ENCODE measurements around the gene PLS3.

DNA sequence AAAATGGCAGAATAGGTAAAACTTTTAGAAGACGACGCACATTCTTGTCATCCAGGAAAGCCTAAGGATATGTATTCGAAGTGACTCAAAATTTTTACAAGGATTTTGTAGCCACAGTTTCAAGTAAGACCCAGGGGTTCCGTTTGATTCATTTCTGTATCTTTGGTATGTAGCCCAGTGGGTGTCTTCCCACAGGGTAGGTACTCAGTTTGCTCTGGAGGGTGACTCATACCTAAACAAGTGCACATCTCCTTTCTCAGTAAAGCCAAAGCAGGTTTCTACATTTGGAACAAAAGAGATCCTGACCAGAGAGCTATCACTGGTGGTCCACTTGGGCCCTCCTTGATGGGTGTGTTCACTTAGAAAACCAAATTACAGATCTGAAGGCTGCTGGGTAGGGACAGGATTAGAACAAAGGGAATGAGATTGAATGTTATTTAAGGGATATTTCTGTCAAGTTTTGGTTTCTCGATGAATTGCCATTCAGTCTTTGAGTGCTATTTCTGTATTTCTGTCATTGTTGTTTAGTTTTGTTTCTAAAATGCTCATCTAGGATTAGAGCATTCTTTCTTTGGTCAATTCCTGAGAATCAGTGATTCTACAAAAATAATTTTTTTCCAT is 56.1 kb downstream of the PLS3 start:
- TF ChIP-seq, protein P1, sequence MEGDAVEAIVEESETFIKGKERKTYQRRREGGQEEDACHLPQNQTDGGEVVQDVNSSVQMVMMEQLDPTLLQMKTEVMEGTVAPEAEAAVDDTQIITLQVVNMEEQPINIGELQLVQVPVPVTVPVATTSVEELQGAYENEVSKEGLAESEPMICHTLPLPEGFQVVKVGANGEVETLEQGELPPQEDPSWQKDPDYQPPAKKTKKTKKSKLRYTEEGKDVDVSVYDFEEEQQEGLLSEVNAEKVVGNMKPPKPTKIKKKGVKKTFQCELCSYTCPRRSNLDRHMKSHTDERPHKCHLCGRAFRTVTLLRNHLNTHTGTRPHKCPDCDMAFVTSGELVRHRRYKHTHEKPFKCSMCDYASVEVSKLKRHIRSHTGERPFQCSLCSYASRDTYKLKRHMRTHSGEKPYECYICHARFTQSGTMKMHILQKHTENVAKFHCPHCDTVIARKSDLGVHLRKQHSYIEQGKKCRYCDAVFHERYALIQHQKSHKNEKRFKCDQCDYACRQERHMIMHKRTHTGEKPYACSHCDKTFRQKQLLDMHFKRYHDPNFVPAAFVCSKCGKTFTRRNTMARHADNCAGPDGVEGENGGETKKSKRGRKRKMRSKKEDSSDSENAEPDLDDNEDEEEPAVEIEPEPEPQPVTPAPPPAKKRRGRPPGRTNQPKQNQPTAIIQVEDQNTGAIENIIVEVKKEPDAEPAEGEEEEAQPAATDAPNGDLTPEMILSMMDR (IDR thresholded peaks at IDR 0.05): no peak
- no peak for TF ChIP-seq POLR2A (IDR thresholded peaks at IDR 0.05)

Measured in lower leg skin (tissue), 3 donors.